Neural progenitor cell (in vitro differentiated cells): Measurements from ENCODE around the gene ADGRF1. TPM values are rescaled to one million over a fixed set of nuclear protein-coding genes. Genes with fewer than 3 reads are reported as not detected.

Source experiments
- DNase-seq: peaks from one replicate; pipeline ENCODE4 v3.0.0-alpha.2; 2016; ENCODE audit warnings: low spot score
- H2AFZ ChIP-seq: fragments of 200-600 bp; sonication (generic); replicated peaks from 2 replicates; pipeline ENCODE4 v1.6.1; 2016; ENCODE audit warnings: antibody characterized with exemption
- H3F3A ChIP-seq: fragments of 200-600 bp; sonication (generic); 2 replicates; pipeline ENCODE4 v1.6.1; 2016; ENCODE audit warnings: antibody characterized with exemption, low read depth
- H3K27ac ChIP-seq: fragments of 200-600 bp; sonication (generic); 2 replicates; pipeline ENCODE4 v1.5.1; 2016; ENCODE audit warnings: mild to moderate bottlenecking
- H3K27me3 ChIP-seq: fragments of 200-600 bp; sonication (generic); 2 replicates; pipeline ENCODE4 v1.6.1; 2016; ENCODE audit warnings: mild to moderate bottlenecking, moderate library complexity
- H3K36me3 ChIP-seq: fragments of 200-600 bp; sonication (generic); 2 replicates; pipeline ENCODE4 v1.5.1; 2016
- H3K4me1 ChIP-seq: fragments of 200-600 bp; sonication (generic); 2 replicates; pipeline ENCODE4 v1.6.1; 2016; ENCODE audit warnings: mixed run types
- H3K4me2 ChIP-seq: fragments of 200-600 bp; sonication (generic); 2 replicates; pipeline ENCODE4 v1.6.1; 2016
- H3K4me3 ChIP-seq: fragments of 200-600 bp; sonication (generic); 2 replicates; pipeline ENCODE4 v1.5.1; 2016
- H3K79me2 ChIP-seq: fragments of 200-600 bp; sonication (generic); 2 replicates; pipeline ENCODE4 v1.6.1; 2016; ENCODE audit warnings: low read depth
- H3K9ac ChIP-seq: fragments of 200-600 bp; sonication (generic); 2 replicates; pipeline ENCODE4 v1.6.1; 2016
- H3K9me3 ChIP-seq: fragments of 200-600 bp; sonication (generic); 2 replicates; pipeline ENCODE4 v1.5.1; 2016; ENCODE audit warnings: low read depth
- H4K20me1 ChIP-seq: fragments of 200-600 bp; sonication (generic); 2 replicates; pipeline ENCODE4 v1.6.1; 2016; ENCODE audit warnings: low read depth
- H3K27ac Mint-ChIP-seq: 3 replicates; pipeline ENCODE4 v1.8.0; 2021; ENCODE audit warnings: mixed read lengths
- H3K27me3 Mint-ChIP-seq: 2 replicates; pipeline ENCODE4 v1.8.0; 2022; ENCODE audit warnings: low read depth, mild to moderate bottlenecking, inconsistent platforms, moderate library complexity, mixed read lengths; ENCODE audit not compliant: insufficient read depth
- H3K36me3 Mint-ChIP-seq: 3 replicates; pipeline ENCODE4 v1.8.0; 2021; ENCODE audit warnings: mixed read lengths
- H3K4me1 Mint-ChIP-seq: 3 replicates; pipeline ENCODE4 v1.8.0; 2021; ENCODE audit warnings: mixed read lengths
- H3K4me3 Mint-ChIP-seq: 3 replicates; pipeline ENCODE4 v1.8.0; 2021; ENCODE audit warnings: mild to moderate bottlenecking, moderate library complexity, mixed read lengths
- H3K9me3 Mint-ChIP-seq: 3 replicates; pipeline ENCODE4 v1.8.0; 2020; ENCODE audit warnings: mixed read lengths
- EZH2 ChIP-seq: fragments of 200-600 bp; sonication (generic); IDR thresholded peaks from 2 replicates; pipeline ENCODE4 v1.6.1; 2017; ENCODE audit warnings: antibody characterized with exemption, mild to moderate bottlenecking, moderate library complexity
- EZH2phosphoT487 ChIP-seq: fragments of 200-600 bp; sonication (generic); IDR thresholded peaks from 2 replicates; pipeline ENCODE4 v1.6.1; 2017; ENCODE audit warnings: antibody characterized with exemption
- total RNA-seq: library from RNA; depleted of rRNA; stranded (reverse); fragments of >200 nt; gene quantifications from 2 replicates; pipeline ENCODE4 v1.2.3, GENCODE V29; 2015; ENCODE audit warnings: low replicate concordance
- TF ChIP-seq, protein P1 (sequence below): fragments of 200-600 bp; sonication (generic); IDR thresholded peaks from 2 replicates; pipeline ENCODE4 v1.5.1; 2017; ENCODE audit warnings: antibody characterized with exemption, mild to moderate bottlenecking

Gene ADGRF1
- total RNA-seq, 1 donor from 2014 or later, result not detected

GRCh38 chr6:46963039-46963438, 79.1 kb downstream of the ADGRF1 start:
- Mint-ChIP-seq H3K27ac (no peak overlapping the region), H3K27me3 (peaks cover 2% of the 10 kb centered on the region), H3K4me1 (no peaks in the 10 kb centered on the region), H3K9me3 (no peaks in the 10 kb centered on the region), H3K36me3 (no peaks in the 10 kb centered on the region), H3K4me3 (no peak overlapping the region)
- Histone ChIP-seq H3K36me3 (no peaks in the 10 kb centered on the region), H3K4me2 (no peak overlapping the region), H3F3A (no peaks in the 10 kb centered on the region), H2AFZ (no peak overlapping the region), H3K9ac (no peak overlapping the region), H3K4me3 (no peak overlapping the region), H3K27ac (no peak overlapping the region), H3K79me2 (no peaks in the 10 kb centered on the region), H3K9me3 (no peaks in the 10 kb centered on the region), H4K20me1 (no peaks in the 10 kb centered on the region), H3K4me1 (no peaks in the 10 kb centered on the region), H3K27me3 (no peaks in the 10 kb centered on the region)
- DNase-seq, result no peak
- TF ChIP-seq, protein P1, sequence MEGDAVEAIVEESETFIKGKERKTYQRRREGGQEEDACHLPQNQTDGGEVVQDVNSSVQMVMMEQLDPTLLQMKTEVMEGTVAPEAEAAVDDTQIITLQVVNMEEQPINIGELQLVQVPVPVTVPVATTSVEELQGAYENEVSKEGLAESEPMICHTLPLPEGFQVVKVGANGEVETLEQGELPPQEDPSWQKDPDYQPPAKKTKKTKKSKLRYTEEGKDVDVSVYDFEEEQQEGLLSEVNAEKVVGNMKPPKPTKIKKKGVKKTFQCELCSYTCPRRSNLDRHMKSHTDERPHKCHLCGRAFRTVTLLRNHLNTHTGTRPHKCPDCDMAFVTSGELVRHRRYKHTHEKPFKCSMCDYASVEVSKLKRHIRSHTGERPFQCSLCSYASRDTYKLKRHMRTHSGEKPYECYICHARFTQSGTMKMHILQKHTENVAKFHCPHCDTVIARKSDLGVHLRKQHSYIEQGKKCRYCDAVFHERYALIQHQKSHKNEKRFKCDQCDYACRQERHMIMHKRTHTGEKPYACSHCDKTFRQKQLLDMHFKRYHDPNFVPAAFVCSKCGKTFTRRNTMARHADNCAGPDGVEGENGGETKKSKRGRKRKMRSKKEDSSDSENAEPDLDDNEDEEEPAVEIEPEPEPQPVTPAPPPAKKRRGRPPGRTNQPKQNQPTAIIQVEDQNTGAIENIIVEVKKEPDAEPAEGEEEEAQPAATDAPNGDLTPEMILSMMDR, result no peak
- TF ChIP-seq EZH2phosphoT487 (no peak), EZH2 (no peak)

DNA sequence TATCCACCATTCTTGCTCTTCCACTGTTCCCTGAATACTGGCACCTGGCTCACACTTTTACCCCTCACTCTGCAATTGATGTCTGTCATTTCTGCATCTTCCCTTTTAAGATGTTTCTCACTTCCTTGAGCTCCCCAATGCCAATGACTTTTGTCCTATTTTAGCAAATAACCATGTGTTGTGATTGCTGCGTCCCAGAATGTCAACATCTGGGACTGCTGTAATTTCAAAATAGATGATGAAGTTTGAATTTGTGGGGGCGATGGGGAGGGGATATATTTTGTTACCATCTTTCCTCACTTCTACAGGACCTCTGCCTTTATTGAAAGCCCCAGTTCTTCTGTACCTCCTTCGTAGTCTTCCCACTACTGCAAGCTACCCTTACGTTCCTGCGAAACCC, 80.4 kb downstream of the ADGRF1 start:
- Mint-ChIP-seq H3K27ac (no peak overlapping the region), H3K4me3 (no peak overlapping the region), H3K9me3 (no peaks in the 10 kb centered on the region), H3K27me3 (peaks cover 2% of the 10 kb centered on the region), H3K4me1 (peaks cover 4% of the 10 kb centered on the region), H3K36me3 (no peaks in the 10 kb centered on the region)
- H4K20me1 ChIP-seq, result no peaks in the 10 kb centered on the region
- no peak overlapping the region for H3K4me2 ChIP-seq
- H3K4me3 ChIP-seq, result no peak overlapping the region
- no peaks in the 10 kb centered on the region for H3K36me3 ChIP-seq
- H2AFZ ChIP-seq, result no peak overlapping the region
- TF ChIP-seq, protein P1, result no peak
- TF ChIP-seq EZH2phosphoT487 (no peak), EZH2 (no peak)
- H3K4me1 ChIP-seq, result peaks cover 7% of the 10 kb centered on the region
- H3F3A ChIP-seq, result no peaks in the 10 kb centered on the region
- no peaks in the 10 kb centered on the region for H3K27me3 ChIP-seq
- H3K9ac ChIP-seq, result no peak overlapping the region
- H3K79me2 ChIP-seq, result no peaks in the 10 kb centered on the region
- DNase-seq, result no peak
- H3K27ac ChIP-seq, result no peak overlapping the region
- H3K9me3 ChIP-seq, result no peaks in the 10 kb centered on the region

GRCh38 chr6:46961232-46961631, 80.9 kb downstream of the ADGRF1 start:
- Mint-ChIP-seq H3K27ac (no peak overlapping the region), H3K36me3 (no peaks in the 10 kb centered on the region), H3K9me3 (no peaks in the 10 kb centered on the region), H3K4me3 (no peak overlapping the region), H3K4me1 (peaks cover 7% of the 10 kb centered on the region), H3K27me3 (no peaks in the 10 kb centered on the region)
- TF ChIP-seq EZH2, result no peak
- no peak for TF ChIP-seq EZH2phosphoT487
- TF ChIP-seq, protein P1, result no peak
- H2AFZ ChIP-seq, result no peak overlapping the region
- H3K27me3 ChIP-seq, result no peaks in the 10 kb centered on the region
- no peaks in the 10 kb centered on the region for H3F3A ChIP-seq
- H3K79me2 ChIP-seq, result no peaks in the 10 kb centered on the region
- no peak overlapping the region for H3K4me2 ChIP-seq
- no peaks in the 10 kb centered on the region for H4K20me1 ChIP-seq
- no peak overlapping the region for H3K4me3 ChIP-seq
- DNase-seq, result no peak
- H3K36me3 ChIP-seq, result no peaks in the 10 kb centered on the region
- no peak overlapping the region for H3K27ac ChIP-seq
- no peaks in the 10 kb centered on the region for H3K9me3 ChIP-seq
- no peak overlapping the region for H3K9ac ChIP-seq
- H3K4me1 ChIP-seq, result peaks cover 9% of the 10 kb centered on the region

GRCh38 chr6:46959419-46959818, 82.7 kb downstream of the ADGRF1 start:
- peaks cover 2% of the 10 kb centered on the region for H3K27me3 Mint-ChIP-seq
- no peak overlapping the region for H2AFZ ChIP-seq
- H3K79me2 ChIP-seq, result no peaks in the 10 kb centered on the region
- no peak overlapping the region for H3K27ac Mint-ChIP-seq
- H3F3A ChIP-seq, result no peaks in the 10 kb centered on the region
- H3K4me3 ChIP-seq, result no peak overlapping the region
- H3K4me2 ChIP-seq, result no peak overlapping the region
- no peak for DNase-seq
- TF ChIP-seq EZH2phosphoT487 (no peak), EZH2 (no peak)
- TF ChIP-seq, protein P1, result no peak
- H3K4me3 Mint-ChIP-seq, result no peak overlapping the region
- H3K9ac ChIP-seq, result no peak overlapping the region
- peaks cover 9% of the 10 kb centered on the region for H3K4me1 ChIP-seq
- no peaks in the 10 kb centered on the region for H3K27me3 ChIP-seq
- H3K36me3 Mint-ChIP-seq, result no peaks in the 10 kb centered on the region
- H3K36me3 ChIP-seq, result no peaks in the 10 kb centered on the region
- H3K27ac ChIP-seq, result no peak overlapping the region
- no peaks in the 10 kb centered on the region for H4K20me1 ChIP-seq
- no peaks in the 10 kb centered on the region for H3K9me3 ChIP-seq
- no peaks in the 10 kb centered on the region for H3K9me3 Mint-ChIP-seq
- H3K4me1 Mint-ChIP-seq, result peaks cover 11% of the 10 kb centered on the region
